Testis (tissue), 3 donors: ENCODE measurements around the gene CAPN6. TPM values are rescaled to one million over a fixed set of nuclear protein-coding genes. Genes with fewer than 3 reads are reported as not detected.

Experiments
- DNase-seq: peaks from one replicate; pipeline ENCODE4 v3.0.0-alpha.2; 2019
- H3K27ac ChIP-seq, 2 donors: fragments of 200-600 bp; sonication (generic); one replicate each; pipeline ENCODE4 v1.5.1; 2019
- H3K27me3 ChIP-seq: fragments of 200-600 bp; sonication (generic); one replicate; pipeline ENCODE4 v1.5.1; 2019
- H3K36me3 ChIP-seq: fragments of 200-600 bp; sonication (generic); one replicate; pipeline ENCODE4 v1.5.1; 2017; ENCODE audit warnings: low read depth; ENCODE audit errors: missing control alignments
- H3K4me1 ChIP-seq: fragments of 200-600 bp; sonication (generic); one replicate; pipeline ENCODE4 v1.5.1; 2019
- H3K4me3 ChIP-seq, 2 donors: fragments of 200-600 bp; sonication (generic); one replicate each; pipeline ENCODE4 v1.5.1; 2017 to 2019
- H3K9me3 ChIP-seq: fragments of 200-600 bp; sonication (generic); one replicate; pipeline ENCODE4 v1.5.1; 2017
- POLR2A ChIP-seq: fragments of 450-650 bp; IDR thresholded peaks from one replicate; pipeline ENCODE4 v1.6.1; 2017; ENCODE audit warnings: antibody characterized with exemption, mild to moderate bottlenecking, moderate library complexity
- WGBS, 2 donors: methylation state at CpG; one replicate each; pipeline ENCODE4 v1.1.5; 2018; 5-methylcytosine and 5-hydroxymethylcytosine counted together
- intact Hi-C: fragments of 100-400 bp; cut with DNase I; formaldehyde crosslinking; loops from one replicate; pipeline ENCODE4 v1.15.1; 2023; ENCODE audit warnings: low total_unique reads
- polyA plus RNA-seq: library from polyadenylated mRNA; stranded (reverse); fragments of 350-450 nt; fragmentation: Illumina TruSeq; extraction: RNeasy Lipid Tissue Mini Kit (QIAGEN cat#74804); gene quantifications from one replicate; pipeline ENCODE4 v1.2.3, GENCODE V29; 2014; ENCODE audit warnings: low read depth, low replicate concordance; ENCODE audit not compliant: insufficient read depth
- total RNA-seq, 2 donors: library from RNA; depleted of rRNA; stranded (reverse); fragments of >200 nt; gene quantifications; one replicate each; pipeline ENCODE4 v1.2.3, GENCODE V29; 2016
- TF ChIP-seq, protein P1 (sequence below), 3 experiments: fragments of 450-650 bp in 2 of 3; fragments of 200-600 bp in 1 of 3; sonication (generic) in 1 of 3; IDR thresholded peaks; one replicate each; pipeline ENCODE4 v1.5.1; 2016 to 2019; ENCODE audit warnings: antibody characterized with exemption in 3 of 3, mild to moderate bottlenecking in 2 of 3, moderate library complexity in 1 of 3

The CAPN6 gene
- total and polyA plus RNA-seq, 3 donors from 2014 or later, result 1.0 to 13.3 (median 2.8) TPM

DNA sequence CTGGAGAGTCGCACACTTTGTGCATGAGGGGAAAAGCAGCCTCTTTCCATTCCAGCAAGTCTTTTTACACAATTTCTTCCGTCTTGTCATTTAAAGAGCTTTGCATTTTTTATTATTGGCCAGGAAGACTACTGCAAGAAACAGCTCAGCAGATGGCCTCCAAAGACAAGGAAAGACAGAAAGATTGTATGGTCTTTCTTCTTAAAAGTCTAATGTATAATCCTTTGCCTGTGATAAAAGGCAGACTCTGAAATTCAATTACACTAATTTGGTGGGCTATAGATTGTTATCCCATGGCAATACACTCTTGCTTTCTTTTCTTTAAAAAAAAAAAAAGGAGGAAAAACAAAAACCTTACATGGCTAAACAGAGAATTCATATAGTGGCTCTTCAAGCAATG lies 5.9 kb downstream of the CAPN6 start:
- intact Hi-C loops, result no loop called here
- no peak overlapping the region for H3K4me3 ChIP-seq
- no peaks in the 10 kb centered on the region for H3K9me3 ChIP-seq
- no peaks in the 10 kb centered on the region for H3K27me3 ChIP-seq
- WGBS, 2 donors, result 83 to 94% methylated on average over 2 of the region's 2 CpGs
- TF ChIP-seq, protein P1, sequence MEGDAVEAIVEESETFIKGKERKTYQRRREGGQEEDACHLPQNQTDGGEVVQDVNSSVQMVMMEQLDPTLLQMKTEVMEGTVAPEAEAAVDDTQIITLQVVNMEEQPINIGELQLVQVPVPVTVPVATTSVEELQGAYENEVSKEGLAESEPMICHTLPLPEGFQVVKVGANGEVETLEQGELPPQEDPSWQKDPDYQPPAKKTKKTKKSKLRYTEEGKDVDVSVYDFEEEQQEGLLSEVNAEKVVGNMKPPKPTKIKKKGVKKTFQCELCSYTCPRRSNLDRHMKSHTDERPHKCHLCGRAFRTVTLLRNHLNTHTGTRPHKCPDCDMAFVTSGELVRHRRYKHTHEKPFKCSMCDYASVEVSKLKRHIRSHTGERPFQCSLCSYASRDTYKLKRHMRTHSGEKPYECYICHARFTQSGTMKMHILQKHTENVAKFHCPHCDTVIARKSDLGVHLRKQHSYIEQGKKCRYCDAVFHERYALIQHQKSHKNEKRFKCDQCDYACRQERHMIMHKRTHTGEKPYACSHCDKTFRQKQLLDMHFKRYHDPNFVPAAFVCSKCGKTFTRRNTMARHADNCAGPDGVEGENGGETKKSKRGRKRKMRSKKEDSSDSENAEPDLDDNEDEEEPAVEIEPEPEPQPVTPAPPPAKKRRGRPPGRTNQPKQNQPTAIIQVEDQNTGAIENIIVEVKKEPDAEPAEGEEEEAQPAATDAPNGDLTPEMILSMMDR (IDR thresholded peaks at IDR 0.05), result no peak
- TF ChIP-seq POLR2A, result no peak
- no peaks in the 10 kb centered on the region for H3K36me3 ChIP-seq
- no peak for DNase-seq
- H3K27ac ChIP-seq, result no peak overlapping the region
- H3K4me1 ChIP-seq, result no peaks in the 10 kb centered on the region

DNA sequence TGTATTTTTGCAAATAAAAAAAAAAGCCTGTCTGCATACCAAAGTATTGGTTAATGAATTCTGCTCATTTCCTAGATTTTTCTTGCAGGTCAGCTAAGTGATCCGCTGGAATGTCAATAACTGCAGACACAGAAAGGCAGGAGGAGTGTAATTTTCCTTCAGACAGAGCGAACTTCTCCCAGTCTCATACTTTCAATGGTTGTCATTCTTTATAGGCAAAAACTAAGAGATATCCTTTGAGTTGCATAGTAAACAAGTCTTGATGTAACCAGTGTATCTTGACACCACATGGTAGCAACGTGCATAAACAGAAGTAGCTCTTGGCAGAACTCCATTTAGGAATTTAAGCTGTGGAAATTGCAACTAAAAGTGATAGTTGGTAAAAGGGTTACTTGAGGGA lies 8.2 kb downstream of the CAPN6 start:
- Histone ChIP-seq H3K4me3 (no peak overlapping the region), H3K27ac (no peak overlapping the region), H3K27me3 (no peaks in the 10 kb centered on the region), H3K36me3 (no peaks in the 10 kb centered on the region), H3K9me3 (no peaks in the 10 kb centered on the region), H3K4me1 (no peaks in the 10 kb centered on the region)
- intact Hi-C loops, result no loop called here
- no peak for DNase-seq
- TF ChIP-seq, protein P1 (IDR thresholded peaks at IDR 0.05), result no peak
- TF ChIP-seq POLR2A, result no peak
- whole genome bisulfite sequencing, 2 donors, result 59 to 67% methylated on average over 2 to 3 of the region's 3 CpGs

DNA sequence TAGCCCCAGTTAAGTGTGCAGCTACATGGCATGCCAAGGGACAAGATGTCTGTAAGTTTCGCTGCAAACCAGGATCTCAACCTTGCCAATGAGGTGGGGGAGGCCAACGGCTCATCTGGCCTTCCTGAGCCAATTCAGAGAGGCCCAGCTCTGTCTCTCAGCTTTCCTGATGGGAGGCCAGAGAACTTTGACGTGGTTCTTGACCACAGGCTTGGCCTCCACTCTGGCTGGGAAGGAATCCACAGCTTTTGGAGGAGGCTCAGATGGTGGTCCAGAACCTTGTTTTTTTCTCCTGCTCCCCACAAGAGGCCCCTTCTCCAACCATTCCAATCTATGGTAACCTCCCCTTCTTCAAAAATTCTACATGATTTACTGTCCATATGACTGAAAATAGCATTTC lies 9.8 kb downstream of the CAPN6 start:
- 59 to 66% methylated on average over 3 of the region's 3 CpGs for WGBS, 2 donors
- intact Hi-C loops, result no loop called here
- Histone ChIP-seq H3K27me3 (no peaks in the 10 kb centered on the region), H3K4me3 (no peak overlapping the region), H3K27ac (no peak overlapping the region), H3K9me3 (no peaks in the 10 kb centered on the region), H3K4me1 (no peaks in the 10 kb centered on the region), H3K36me3 (no peaks in the 10 kb centered on the region)
- DNase-seq, result no peak
- TF ChIP-seq, protein P1 (IDR thresholded peaks at IDR 0.05), result no peak
- no peak for TF ChIP-seq POLR2A

DNA sequence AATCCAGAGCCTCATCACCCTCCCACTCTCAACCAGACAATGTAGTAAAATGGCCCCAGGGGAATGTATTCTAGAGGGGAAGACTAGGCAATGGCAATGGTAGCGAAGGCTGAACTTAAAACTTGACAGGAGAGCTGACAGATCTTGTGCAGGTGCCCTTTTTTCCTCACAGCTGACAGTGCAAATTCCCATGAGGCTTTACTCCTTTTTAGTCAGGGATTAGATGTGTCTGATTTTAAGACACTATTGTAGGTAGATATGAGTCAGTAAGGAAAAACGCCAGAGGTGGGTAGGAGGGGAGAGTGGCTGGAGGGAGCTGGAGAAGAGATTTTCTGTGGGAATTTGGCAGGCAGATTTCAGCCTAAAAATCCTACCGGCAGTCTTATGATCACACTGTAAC lies 10.7 kb downstream of the CAPN6 start:
- no peak for DNase-seq
- no peaks in the 10 kb centered on the region for H3K36me3 ChIP-seq
- no peaks in the 10 kb centered on the region for H3K9me3 ChIP-seq
- no peaks in the 10 kb centered on the region for H3K4me1 ChIP-seq
- intact Hi-C loops, result no loop called here
- TF ChIP-seq, protein P1 (IDR thresholded peaks at IDR 0.05), result no peak
- TF ChIP-seq POLR2A, result no peak
- H3K4me3 ChIP-seq, result no peak overlapping the region
- no peaks in the 10 kb centered on the region for H3K27me3 ChIP-seq
- WGBS, 2 donors, result 75 to 80% methylated on average over 3 of the region's 3 CpGs
- no peak overlapping the region for H3K27ac ChIP-seq

DNA sequence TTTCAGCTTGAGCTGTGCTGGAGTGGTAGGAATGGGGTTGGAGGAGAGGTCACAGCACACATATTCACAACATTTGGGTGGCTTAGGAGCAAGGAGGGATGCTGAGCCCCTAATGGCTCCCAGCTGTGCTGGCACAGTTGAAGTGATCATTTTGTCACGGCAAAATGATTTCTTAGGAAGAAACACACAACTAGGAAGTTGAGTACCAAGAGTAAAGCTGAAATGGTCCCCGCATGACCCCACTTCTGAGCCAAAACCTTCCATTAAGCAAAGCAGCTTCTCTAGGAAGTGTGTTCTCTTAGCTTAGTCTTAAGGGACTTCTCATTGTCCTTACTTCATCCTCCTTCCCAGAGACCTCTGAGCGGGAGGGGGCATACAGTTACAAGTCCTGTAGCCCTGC lies 12.6 kb downstream of the CAPN6 start:
- H3K4me1 ChIP-seq, result no peaks in the 10 kb centered on the region
- DNase-seq, result peak; percentile 12
- no peaks in the 10 kb centered on the region for H3K36me3 ChIP-seq
- H3K4me3 ChIP-seq, result no peak overlapping the region
- intact Hi-C loops, result no loop called here
- no peak overlapping the region for H3K27ac ChIP-seq
- H3K9me3 ChIP-seq, result no peaks in the 10 kb centered on the region
- no peak for TF ChIP-seq POLR2A
- TF ChIP-seq, protein P1 (IDR thresholded peaks at IDR 0.05), result no peak
- 48 to 77% methylated on average over 3 of the region's 3 CpGs for WGBS, 2 donors
- no peaks in the 10 kb centered on the region for H3K27me3 ChIP-seq
